ENCODE results near the gene TTC29.

DNA sequence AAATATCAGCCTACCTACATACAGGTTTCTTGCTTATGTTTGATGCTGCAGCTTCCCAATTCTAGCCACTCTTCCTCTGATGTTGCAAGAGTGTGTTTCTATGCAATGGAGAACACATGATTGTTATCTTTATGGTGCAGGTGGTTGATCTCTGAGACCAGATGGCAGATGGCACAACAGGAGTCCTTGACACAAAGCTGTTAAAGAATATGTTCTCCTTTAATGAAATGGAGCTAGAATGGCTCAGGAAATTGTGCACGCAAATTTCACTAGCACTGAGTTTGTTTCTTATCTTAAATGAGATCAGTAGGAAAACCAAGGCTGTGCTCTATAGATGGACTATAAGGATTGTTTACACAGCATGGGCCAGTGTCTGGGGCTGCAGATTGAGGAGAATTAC is 29.9 kb upstream of the TTC29 start:
- no peak for TF ChIP-seq POLR2A (IDR thresholded peaks at IDR 0.05)
- TF ChIP-seq, protein P1, sequence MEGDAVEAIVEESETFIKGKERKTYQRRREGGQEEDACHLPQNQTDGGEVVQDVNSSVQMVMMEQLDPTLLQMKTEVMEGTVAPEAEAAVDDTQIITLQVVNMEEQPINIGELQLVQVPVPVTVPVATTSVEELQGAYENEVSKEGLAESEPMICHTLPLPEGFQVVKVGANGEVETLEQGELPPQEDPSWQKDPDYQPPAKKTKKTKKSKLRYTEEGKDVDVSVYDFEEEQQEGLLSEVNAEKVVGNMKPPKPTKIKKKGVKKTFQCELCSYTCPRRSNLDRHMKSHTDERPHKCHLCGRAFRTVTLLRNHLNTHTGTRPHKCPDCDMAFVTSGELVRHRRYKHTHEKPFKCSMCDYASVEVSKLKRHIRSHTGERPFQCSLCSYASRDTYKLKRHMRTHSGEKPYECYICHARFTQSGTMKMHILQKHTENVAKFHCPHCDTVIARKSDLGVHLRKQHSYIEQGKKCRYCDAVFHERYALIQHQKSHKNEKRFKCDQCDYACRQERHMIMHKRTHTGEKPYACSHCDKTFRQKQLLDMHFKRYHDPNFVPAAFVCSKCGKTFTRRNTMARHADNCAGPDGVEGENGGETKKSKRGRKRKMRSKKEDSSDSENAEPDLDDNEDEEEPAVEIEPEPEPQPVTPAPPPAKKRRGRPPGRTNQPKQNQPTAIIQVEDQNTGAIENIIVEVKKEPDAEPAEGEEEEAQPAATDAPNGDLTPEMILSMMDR (IDR thresholded peaks at IDR 0.05) = no peak

All from thyroid gland (tissue), 4 donors.